ENCODE data around the gene SETDB2. TPM values are rescaled to one million over a fixed set of nuclear protein-coding genes. Genes with fewer than 3 reads are reported as not detected.

SETDB2 gene
- total and polyA plus RNA-seq, 2 of the 4 experiments (the other 2 are of a cell fraction) = 4.3 to 5.7 TPM

GRCh38 chr13:49540552-49540951 lies 96.5 kb downstream of the SETDB2 start:
- no peak overlapping the region for H3K23ac ChIP-seq (ENCODE audit: low read depth, low read length)
- H2BK20ac ChIP-seq (ENCODE audit: low read depth, low read length) = no peak overlapping the region
- H2AK9ac ChIP-seq (replicated peaks; ENCODE audit: low read depth, low read length, poor library complexity) = no peak overlapping the region
- no peak overlapping the region for H3K9ac ChIP-seq (ENCODE audit: low read depth, low read length)
- DNase-seq = peak; percentile 62
- H3K36me3 ChIP-seq (ENCODE audit: control insufficient read depth, insufficient read depth, low read length) = peaks cover 12% of the 10 kb centered on the region
- CTCF ChIA-PET = no interaction called here
- ATAC-seq (ENCODE audit: low read depth) = no peak
- H3K18ac ChIP-seq (ENCODE audit: low read depth, low read length) = no peak overlapping the region; the same call in 1 of the 2 replicates
- H4K5ac ChIP-seq (ENCODE audit: low read depth, low read length) = no peak overlapping the region
- peaks cover 0 to 3% of the 10 kb centered on the region in 2 experiments; a peak in 1 of 4 replicates for H3K79me1 ChIP-seq (ENCODE audit: low read depth in 1 of 2, low read length in 2 of 2)
- no peak overlapping the region for H3K14ac ChIP-seq (replicated peaks; ENCODE audit: low read depth, low read length)
- no CpG with 5 or more reads among the region's 7 CpGs for WGBS, 2 experiments (ENCODE audit: extremely low coverage in 2 of 2, insufficient read length in 1 of 2)
- dilution Hi-C loops (cut with HindIII; ENCODE audit: low sequenced_read_pairs, unreplicated experiment) (no loop called here), intact Hi-C loops (cut with micrococcal nuclease) (no loop called here), in situ Hi-C loops (cut with MboI; ENCODE audit: low sequenced_read_pairs) (no loop called here)
- no peak overlapping the region for H4K91ac ChIP-seq (ENCODE audit: insufficient read depth, low read depth, low read length)
- no peaks in the 10 kb centered on the region for H3K27me3 ChIP-seq (ENCODE audit: control insufficient read depth, insufficient read depth, low read length)
- no peak overlapping the region for H3K4ac ChIP-seq (ENCODE audit: low read depth, low read length)
- no peak overlapping the region for H2BK120ac ChIP-seq (ENCODE audit: low read depth, low read length)
- no peak overlapping the region for H3K27ac ChIP-seq (ENCODE audit: insufficient read depth, low read length)
- H3K9me3 ChIP-seq (ENCODE audit: control insufficient read depth, insufficient read depth, low read length) = no peaks in the 10 kb centered on the region
- peaks cover 7% of the 10 kb centered on the region for H3K9me1 ChIP-seq (ENCODE audit: insufficient read depth, low read length)
- H4K20me1 ChIP-seq (ENCODE audit: insufficient read depth, low read length) = no peaks in the 10 kb centered on the region
- no peak overlapping the region for H3K56ac ChIP-seq (ENCODE audit: extremely low read depth, insufficient read depth, low read length)
- POLR2A ChIA-PET (ENCODE audit: unreplicated experiment) = no interaction called here
- peak overlapping the region; percentile 58; the same call in 1 of the 2 replicates for H3K4me2 ChIP-seq (ENCODE audit: low read depth, low read length)
- H2AK5ac ChIP-seq (ENCODE audit: low read depth, low read length) = no peak overlapping the region
- no peak for TF ChIP-seq MAZ (IDR thresholded peaks at IDR 0.05; ENCODE audit: borderline replicate concordance, low read depth, low read length)
- TF ChIP-seq CTCF (conservative IDR thresholded peaks at IDR 0.05; ENCODE audit: low read depth, low read length) = no peak
- TF ChIP-seq NFE2L2 (IDR thresholded peaks at IDR 0.05; ENCODE audit: low read depth, low read length) = peak; percentile 85
- no peak for TF ChIP-seq CHD1 (IDR thresholded peaks at IDR 0.05; ENCODE audit: low read depth, low read length)
- TF ChIP-seq RCOR1 (IDR thresholded peaks at IDR 0.05; ENCODE audit: insufficient replicate concordance, low read length) = no peak
- TF ChIP-seq, protein P1, sequence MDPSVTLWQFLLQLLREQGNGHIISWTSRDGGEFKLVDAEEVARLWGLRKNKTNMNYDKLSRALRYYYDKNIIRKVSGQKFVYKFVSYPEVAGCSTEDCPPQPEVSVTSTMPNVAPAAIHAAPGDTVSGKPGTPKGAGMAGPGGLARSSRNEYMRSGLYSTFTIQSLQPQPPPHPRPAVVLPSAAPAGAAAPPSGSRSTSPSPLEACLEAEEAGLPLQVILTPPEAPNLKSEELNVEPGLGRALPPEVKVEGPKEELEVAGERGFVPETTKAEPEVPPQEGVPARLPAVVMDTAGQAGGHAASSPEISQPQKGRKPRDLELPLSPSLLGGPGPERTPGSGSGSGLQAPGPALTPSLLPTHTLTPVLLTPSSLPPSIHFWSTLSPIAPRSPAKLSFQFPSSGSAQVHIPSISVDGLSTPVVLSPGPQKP (IDR thresholded peaks at IDR 0.05; ENCODE audit: borderline replicate concordance, low read depth, low read length) = no peak
- TF ChIP-seq MXI1 (IDR thresholded peaks at IDR 0.05; ENCODE audit: borderline replicate concordance, low read depth, low read length) = no peak
- peak; percentile 60 for TF ChIP-seq FOS (IDR thresholded peaks at IDR 0.05; ENCODE audit: low read depth, low read length)
- no peak for TF ChIP-seq RAD21 (IDR thresholded peaks at IDR 0.05; ENCODE audit: low read length)
- no peak for TF ChIP-seq CEBPB (IDR thresholded peaks at IDR 0.05; ENCODE audit: low read depth, low read length)
- no peak for TF ChIP-seq POLR2A (IDR thresholded peaks at IDR 0.05; ENCODE audit: low read depth, low read length)
- no peak for TF ChIP-seq RFX5 (IDR thresholded peaks at IDR 0.05; ENCODE audit: low read depth, low read length)
- TF ChIP-seq SMC3 (IDR thresholded peaks at IDR 0.05; ENCODE audit: low read depth, low read length) = no peak
- 0 out of 2 replicates have a peak, but pooled peaks have one; percentile 28 for TF ChIP-seq MAFK (IDR thresholded peaks at IDR 0.05; ENCODE audit: low read depth, low read length)
- no peak for TF ChIP-seq BHLHE40 (IDR thresholded peaks at IDR 0.05; ENCODE audit: low read depth, low read length)
- TF ChIP-seq, protein P2, sequence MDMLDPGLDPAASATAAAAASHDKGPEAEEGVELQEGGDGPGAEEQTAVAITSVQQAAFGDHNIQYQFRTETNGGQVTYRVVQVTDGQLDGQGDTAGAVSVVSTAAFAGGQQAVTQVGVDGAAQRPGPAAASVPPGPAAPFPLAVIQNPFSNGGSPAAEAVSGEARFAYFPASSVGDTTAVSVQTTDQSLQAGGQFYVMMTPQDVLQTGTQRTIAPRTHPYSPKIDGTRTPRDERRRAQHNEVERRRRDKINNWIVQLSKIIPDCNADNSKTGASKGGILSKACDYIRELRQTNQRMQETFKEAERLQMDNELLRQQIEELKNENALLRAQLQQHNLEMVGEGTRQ (IDR thresholded peaks at IDR 0.05; ENCODE audit: low read depth, low read length) = no peak
- no peak overlapping the region for H2BK5ac ChIP-seq (ENCODE audit: low read depth, low read length, poor library complexity, severe bottlenecking)
- H4K8ac ChIP-seq (ENCODE audit: low read depth in 2 of 2, low read length in 2 of 2) = no peak overlapping the region; a peak in 1 of 4 replicates
- H3K4me1 ChIP-seq (ENCODE audit: control insufficient read depth, insufficient read depth, low read length) = no peaks in the 10 kb centered on the region
- H3K4me3 ChIP-seq (ENCODE audit: insufficient read depth, low read depth, low read length) = no peak overlapping the region
- no peak overlapping the region for H2AFZ ChIP-seq (replicated peaks; ENCODE audit: low read length, poor library complexity)
- H2BK15ac ChIP-seq (ENCODE audit: low read depth, low read length) = no peak overlapping the region
- no TSS peak for BruUV-seq (replicated peaks)

All from IMR-90 (cell line).